EL (cell line): Measurements from ENCODE around the gene RALGAPB.
"Not testable (repeated sequence)": the region's sequence is repeated elsewhere in the genome, so short reads cannot be mapped to it uniquely, and the experiment has no call there.

ENCODE experiments used
- DNase-seq: peaks from one replicate; pipeline ENCODE4 v3.0.0-alpha.2; 2016

The RALGAPB gene

DNA sequence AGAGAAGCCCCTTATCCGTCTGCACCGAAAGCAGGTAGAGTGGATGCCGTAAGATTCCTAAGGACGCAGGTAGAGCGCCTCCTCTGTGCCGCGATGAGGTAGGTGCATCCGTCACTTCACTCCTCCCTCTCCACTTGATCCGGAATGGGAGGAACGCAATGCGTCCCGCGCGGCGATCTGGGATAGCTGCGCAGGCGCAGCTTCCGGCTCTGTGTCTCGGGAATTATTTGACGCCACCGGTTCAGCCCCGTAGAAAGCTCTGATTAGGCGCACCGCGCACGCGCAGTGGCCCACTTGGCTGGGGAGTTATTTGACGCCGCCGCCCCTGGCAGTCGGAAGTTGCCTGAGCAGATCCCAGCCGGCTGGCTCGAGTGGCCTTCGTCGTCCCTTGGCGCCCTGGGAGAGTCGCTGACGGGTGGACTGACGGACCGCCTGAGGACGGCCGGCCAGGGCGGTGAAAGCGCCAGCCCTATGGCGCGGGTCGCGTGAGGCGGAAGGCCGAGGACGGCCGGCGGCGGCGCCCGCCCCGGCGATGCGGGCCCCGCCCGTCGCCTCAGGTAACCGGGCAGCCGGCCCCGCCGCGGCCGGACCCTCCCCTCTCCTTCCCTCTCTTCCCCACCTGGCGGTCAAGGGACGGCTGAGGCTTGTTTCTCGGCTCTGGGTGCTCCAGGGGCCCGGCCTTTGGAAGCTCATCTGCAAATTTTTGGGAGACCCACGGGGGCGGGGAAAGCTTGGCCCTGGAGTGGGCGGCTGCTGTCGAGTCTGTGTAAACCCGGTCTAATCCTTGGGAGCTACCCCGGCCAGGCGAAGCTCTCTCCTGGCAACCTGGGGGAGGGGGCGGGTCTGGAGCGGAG lies at the start of gene RALGAPB:
RALGAPB (plus strand) TSS at position 331 of the 854 bp plus-strand sequence. CDS start 15,590 bp downstream, outside the sequence.
- DNase-seq, result peak; percentile 98

DNA sequence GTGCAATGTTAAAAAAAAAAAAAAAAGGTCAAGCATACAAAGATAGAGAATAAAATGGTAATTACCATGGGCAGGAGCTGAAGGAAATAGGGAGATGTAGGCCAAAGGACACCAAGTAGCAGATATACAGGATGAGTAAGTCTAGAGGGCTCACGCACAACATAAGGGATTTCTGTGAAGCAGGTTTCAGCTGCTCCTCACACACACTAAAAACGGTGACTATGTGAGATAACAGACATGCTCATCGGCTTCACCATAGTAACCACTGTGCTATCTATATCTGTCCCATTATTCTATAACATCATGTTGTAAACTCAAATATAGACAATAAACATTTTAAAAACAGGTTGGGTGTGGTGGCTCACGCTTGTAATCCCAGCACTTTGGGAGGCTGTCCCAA lies 49.1 kb upstream of the RALGAPB start:
- no peak for DNase-seq

DNA sequence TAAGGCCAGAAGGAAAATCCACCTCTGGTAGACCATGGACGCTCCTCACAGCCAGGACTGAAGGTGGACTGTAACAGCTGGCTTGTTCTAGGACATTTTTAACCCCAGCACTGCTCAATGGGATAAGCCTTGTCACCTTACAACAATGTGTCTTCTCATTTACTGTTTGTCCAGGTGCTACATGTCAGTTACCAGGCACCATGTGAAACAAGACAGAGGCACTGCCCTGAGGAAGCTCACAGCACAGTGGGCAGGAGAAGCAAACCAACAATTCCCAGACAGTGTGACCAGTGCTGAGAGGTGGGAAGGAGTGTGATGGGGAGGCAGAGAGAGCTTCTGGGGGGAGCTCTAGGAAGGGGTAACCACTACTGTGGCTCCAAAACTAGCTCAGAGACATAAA lies 48.2 kb upstream of the RALGAPB start:
- no peak for DNase-seq

DNA sequence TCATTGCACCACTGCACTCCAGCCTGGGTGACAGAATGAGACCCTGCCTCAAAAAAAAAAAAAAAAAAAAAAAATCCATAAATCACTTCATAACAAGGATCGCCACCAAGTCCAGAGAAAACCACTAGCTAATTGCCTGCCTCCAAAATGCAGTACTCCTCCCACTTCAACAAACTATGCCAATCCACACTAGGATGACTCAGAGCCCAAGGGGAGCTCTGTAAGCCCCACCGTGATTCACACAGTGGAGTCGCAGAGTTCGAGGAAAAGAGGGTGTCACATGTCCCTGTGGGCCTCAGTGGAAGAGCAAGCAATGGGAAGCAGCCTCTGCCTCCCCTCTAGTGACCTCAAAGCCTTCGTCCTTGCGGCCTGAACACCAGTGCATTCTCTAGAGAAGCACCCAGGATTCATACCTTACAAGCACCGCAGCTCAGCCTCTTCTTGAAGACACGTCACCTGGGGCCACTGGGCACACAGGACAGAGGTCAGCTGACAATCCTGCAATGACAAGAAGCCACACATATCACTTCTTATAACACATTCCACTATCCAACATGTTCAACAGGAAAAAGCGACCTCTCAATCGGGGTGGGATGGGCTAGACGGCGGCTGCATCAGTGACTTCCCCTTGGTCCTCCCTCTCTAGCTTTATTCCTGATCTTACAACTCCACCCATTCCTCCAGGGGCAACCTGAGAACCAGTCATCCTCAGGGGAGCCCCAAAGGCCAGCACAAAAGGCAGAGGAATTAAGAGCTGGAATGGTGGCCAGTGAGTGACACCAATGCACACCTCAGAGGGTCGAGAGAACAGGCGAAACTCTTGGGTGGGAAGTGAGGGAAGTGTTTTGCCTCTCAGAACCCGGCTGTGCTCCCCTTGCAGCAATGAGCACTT lies 46.4 kb upstream of the RALGAPB start:
- peak; percentile 96 for DNase-seq

DNA sequence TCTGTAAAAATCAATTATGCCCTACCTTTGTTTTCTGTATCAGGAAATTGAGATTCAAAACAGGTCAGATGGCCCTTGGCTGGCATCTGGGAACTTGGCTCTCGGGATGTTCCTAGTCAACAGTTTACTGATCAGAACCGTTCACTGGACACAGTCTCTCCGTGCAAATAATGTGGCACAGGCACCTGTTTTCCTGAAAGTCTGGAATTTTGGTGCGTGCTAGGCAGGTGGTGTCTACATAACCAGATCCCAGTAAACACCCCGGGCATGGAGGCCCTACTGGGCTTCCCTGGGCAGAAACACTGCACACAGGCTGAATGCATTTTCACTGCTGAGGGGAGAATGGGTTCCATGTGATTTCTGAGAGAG lies 45.0 kb upstream of the RALGAPB start:
- no peak for DNase-seq

DNA sequence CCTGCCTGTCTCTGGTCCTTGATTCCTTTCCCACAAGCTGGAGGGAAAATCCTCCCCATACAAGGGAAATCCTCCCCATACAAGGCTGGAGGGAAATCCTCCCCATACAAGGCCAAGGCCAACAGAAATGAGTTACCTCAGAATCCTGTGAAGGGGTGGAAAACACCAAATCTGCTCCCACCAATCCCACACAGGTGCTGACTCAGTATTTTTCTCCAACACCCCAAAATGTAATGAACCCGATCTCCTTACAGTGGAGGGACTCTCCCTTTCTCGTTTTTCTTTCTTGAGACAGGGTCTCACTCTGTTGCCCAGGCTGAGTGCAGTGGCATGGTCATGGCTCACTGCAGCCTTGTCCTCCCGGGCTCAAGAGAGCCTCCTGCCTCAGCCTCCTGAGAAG lies 43.8 kb upstream of the RALGAPB start:
- DNase-seq, result no peak

DNA sequence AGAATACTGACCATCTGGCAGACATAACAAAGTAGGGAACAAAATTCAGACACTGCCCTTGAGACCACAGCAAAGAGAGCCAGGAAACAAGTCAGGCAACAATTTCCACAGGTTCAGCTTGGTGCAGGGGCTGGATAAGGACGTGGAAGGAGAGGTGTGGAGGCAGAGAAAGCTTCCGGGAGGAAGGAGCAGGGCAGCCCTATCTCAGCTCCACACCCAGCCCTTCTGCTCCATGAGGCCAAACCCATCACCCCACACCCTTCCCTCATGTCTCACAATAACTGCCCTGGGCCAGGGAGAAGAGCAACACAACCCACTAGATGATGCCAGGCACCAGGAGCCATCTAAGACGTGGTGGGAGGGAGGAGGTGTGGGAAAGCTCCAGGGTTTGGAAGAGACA lies 43.3 kb upstream of the RALGAPB start:
- no peak for DNase-seq

DNA sequence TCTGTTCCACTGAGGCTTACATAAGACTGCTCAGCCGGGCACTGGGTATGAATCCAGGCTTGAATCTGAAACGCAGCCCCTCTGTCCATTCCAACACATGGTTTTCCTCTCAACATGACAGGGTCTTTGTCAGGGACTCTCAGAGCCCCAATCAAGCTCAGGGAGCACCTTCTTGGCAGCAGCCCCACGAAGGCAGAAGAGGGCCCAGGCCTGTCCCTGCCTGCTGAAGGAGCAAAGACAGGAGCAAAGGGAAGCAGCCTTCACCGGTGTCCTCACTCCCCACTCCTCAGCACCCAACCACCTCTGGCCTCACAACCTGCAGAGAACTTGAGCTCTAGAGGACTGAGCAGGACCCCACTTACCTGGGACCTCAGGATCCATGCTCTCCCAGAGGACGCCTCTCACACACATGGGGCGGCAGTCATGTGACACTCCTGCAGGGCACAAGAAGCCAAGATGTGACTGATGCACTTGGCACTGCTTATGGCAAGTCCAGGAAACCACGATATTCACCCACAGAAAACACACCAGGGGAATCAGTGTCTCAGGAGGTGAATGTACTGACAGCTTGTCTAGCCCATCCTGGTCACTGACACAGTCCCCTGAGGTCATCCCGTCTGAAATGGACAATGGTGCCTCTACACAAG lies 41.8 kb upstream of the RALGAPB start:
- DNase-seq, result no peak

DNA sequence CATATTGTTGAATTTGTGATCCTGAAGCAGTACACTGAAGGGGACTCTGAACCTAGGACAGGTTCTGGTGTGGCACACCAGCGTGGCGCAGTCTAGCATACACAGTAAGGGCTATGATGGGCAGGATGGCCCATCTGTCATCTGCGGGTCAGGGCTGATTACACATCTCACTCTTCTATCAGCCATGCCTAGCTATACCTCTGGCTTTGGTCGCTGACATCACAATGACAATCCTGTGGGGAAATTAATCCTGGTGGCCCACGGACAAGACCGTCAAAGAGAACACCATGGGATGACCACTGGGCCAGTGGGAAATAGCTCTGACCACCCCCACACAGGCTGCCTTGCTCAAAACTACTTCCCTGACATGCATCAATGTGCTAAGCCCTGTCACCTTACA lies 40.4 kb upstream of the RALGAPB start:
- no peak for DNase-seq

DNA sequence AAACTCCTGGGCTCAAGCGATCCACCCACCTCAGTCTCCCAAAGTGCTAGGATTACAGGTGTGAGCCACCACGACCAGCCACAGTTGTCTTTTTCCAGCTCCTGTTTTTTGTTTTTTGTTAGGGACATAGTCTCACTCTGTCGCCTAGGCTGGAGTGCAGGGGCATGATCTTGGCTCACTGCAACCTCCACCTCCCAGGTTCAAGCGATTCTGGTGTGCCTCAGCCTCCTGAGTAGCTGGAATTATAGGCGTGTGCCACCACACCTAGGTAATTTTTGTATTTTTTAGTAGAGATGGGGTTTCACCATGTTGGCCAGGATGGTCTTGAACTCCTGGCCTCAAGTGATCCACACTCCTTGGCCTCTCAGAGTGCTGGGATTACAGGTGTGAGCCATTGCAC lies 39.8 kb upstream of the RALGAPB start:
- not testable (repeated sequence) for DNase-seq

DNA sequence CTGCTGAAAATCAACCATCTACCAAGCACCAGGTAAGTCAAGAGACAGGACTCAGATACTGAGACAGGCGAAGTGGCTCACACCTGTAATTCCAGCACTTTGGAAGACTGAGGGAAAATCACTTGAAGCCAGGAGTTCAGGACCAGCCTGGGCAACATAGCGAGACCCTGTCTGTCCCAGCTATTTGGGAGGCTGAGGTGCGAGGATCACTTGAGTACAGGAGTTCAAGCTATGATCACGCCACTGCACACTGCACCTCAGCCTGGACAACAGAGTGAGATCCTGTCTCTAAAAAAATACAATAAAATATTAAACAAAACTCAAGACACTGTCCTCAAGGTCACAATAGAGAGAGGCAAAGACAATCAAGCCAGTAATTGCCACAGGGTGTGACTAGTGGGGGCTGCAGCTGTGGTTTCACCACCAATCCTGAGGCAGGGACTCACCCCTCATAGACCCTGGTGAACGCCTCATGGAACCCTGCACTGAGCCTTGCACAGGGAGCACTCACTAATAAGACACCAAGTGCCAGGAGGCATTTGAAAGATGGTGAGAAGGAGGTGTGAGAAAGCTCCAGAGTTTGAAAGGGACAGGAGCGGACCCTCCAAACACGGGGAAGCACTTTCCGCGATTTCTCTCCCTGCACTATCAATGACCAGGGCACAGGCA lies 39.2 kb upstream of the RALGAPB start:
- DNase-seq, result no peak

DNA sequence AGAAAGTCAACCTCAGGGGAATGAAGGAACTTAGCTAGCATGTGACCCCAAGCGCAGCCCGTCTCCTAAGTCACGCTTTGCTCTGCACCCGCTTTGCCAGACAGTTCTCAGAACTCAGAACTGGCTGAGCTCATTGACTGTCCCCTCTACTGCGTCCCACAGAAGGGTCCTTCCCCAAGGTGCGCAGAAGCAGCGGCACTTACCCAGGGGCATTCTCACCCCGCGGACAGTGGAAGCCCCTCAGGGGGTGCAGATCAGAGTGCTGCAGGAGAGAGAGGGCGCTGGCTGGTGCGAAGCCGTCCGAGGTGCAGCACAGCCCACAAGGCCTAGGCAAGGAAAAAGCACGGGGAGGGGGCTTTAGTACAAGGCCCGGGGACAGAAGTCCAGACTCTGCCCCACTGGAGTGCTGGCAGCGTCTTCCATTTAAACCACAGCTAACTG lies 38.3 kb upstream of the RALGAPB start:
- DNase-seq, result peak; percentile 26

DNA sequence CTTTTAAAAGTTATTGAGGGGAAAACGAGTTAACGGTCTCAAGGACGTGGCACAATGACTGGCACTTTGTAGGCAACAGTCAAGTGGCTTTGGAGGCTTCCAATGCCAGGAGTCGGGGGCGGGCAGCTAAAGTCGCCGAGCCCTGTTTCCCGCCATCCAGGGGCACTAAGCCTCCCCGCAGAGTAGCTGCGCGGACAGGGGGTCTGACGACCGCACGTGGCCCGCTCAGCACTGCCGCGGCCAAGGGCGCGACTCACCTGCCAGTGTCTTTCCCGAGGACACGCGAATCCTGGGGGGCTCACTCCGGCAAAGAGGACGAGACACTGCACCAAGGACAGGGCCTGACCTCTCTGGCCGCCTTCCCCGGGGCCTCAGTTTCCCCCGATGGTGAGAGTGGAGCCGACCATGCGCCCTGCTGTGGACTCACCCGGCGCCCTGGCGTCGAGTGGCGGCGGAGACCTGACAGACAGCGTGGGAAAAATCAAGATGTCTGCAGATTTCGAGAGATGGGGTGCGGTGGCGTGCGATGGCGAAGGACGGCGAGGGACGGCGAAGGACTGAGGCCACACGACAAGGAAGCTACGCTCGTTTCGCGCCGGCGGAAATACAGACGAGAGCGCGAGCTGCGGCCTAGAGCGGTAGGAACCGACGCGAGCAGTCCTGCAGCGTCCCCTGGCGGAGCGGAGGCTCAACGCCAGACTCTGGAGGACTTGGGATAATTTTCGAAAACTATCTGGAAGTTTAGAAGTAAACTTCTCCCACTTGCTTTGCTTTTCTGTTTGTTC lies 37.7 kb upstream of the RALGAPB start, which contains the start of gene SNHG17:
SNHG17 (minus strand) TSS at position 559 of the 785 bp plus-strand sequence.
- peak; percentile 91 for DNase-seq

DNA sequence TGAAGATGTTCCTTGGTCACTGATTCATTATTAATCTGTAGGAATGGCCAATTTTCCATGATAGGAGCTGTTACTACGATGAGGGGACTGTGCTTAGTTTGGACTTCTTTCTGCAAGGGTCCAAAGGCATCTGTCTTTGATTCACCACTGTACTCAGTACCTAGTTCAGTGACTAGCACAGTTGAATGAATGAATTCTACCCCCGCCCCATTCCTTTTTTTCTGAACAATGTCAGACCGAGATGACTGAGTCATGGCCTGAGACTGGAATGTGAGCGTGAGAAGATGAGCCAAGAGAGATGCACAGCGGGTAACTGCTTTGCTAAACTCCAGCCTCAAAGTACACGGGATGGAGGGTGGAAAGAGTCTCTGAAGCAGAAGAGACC lies 37.1 kb upstream of the RALGAPB start:
- DNase-seq, result peak; percentile 90

DNA sequence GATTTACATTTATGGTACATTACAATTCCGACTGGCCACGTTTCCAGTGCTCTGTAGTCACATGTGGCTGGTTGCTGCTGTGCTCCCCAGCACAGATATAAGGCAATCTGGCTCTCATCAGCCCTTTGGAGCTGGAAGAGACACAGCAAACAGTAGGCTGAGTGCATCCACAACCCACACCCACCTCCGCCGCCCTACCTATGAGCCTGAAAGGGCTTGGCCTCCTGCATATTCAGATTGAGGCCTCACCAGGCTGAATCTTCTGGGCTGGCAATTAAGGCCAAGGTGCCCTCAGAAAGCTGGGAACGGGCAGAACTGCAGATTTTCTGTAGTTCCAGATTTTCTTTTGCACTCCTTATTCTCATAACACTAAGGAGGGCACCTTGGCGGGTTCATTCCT lies 34.8 kb upstream of the RALGAPB start:
- DNase-seq, result no peak

DNA sequence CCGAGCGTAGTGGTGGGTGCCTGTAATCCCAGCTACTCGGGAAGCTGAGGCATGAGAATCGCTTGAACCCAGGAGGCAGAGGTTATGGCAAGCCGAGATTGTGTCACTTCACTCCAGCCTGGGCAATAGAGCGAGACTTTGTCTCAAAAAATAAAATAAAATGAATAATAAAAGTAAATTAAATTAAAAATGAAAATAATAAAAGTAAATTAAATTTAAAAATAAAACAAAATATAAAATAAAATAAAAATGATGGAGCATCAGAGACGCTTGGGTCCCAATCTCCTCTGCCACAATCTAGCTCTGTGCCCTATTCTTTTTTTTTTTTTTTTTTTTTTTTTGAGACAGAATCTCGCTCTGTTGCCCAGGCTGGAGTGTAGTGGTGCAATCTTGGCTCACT lies 31.5 kb upstream of the RALGAPB start:
- DNase-seq, result not testable (repeated sequence)

DNA sequence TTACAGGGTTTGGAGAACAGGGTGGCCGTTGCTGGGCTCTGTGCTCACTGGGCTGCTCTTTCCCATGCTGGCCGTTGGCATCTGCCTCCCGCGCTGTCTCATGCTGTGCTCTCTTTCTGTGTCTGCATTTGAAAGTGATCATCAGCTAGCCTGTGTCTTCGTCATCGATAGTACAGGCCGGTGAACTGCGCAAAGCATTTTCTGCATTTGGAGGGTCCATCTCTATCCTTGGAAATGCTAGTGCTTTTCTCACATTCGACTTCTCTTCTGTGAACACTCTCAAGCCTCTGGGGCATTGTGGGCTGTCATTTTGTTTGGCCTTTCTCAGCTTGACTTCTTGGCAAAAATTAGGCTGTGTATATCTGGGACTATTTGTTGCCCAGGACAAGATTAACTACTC lies 30.7 kb upstream of the RALGAPB start:
- no peak for DNase-seq

DNA sequence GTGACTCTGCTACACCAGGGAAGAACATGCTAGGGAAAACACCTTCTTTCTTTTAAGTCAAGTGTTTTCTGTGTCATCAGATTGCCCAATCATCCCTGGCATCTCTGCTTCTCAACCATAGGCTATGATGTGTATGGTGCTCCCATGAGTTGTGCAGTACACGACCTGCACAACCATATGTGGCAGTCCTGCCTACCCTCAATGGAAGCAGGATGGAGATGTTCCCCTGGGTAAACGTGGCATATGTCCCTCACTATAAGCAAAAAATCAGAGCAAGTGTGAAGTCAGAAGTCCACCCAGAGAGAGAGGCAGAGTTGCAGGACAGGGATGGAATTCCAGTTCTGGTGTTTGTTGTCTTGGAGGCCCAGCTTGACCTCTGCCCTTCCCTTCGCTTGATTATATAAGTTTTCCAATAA lies 27.3 kb upstream of the RALGAPB start:
- DNase-seq, result no peak

DNA sequence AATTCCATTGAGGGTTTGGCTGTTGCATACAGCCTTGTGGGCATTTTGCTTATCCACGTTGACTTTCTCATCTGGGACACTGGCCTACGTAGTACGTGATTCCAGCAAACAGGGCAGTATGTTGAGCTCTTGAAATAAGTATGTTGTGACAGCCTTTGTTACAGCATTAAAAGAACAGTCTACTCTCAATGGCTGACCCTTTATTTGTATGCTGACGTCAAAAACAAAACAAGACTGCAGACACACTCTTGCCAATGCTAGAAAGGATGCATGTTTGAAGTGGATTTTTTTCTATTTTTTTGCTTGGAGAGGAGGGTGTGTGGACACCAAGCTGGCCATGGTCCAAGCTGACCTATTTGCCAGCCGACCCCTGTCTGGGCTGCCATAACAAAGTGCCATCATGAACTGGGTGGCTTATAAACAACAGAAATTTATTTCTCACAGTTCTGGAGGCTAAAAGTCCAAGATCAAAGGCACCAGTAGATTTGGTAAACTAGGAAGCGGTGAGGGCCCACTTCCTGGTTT lies 26.7 kb upstream of the RALGAPB start:
- no peak for DNase-seq

DNA sequence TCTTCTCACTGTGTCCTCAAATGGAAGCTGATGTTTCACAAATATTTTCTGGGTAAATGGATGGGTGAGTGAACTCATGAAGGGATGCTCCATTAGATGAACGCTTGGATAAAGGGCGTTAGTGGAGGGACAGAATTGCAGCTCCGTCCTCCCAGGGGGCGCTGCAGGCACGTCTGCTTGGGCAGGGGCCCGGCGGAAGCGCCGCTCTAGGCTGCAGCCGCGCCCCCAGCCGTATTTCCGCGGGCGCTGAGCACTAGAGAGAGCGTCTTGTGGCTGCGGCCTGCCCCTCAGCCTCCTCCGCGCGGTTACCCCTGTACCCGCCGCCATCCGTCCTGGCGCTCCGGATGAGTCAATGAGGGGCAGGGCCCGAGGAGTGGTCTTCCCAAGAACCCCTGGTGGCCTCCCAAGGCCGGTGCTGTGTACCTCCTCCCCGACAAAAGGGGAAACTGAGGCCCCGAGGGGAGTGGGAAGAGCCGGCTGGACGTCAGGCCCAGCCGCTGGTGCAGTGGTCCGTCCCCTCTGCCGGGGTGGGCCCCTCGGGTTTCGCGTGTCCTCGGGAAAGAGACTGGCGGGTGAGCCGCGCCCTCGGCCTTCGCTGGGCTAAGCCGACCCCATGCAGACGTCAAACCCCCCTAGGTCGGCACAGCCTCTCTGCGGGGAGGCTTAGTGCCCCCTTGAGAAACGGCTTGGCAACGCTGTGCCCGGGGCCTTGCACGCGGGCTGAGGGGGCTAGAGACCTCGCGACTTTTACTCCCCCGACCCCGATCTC lies 26.0 kb upstream of the RALGAPB start:
- DNase-seq, result peak; percentile 91

DNA sequence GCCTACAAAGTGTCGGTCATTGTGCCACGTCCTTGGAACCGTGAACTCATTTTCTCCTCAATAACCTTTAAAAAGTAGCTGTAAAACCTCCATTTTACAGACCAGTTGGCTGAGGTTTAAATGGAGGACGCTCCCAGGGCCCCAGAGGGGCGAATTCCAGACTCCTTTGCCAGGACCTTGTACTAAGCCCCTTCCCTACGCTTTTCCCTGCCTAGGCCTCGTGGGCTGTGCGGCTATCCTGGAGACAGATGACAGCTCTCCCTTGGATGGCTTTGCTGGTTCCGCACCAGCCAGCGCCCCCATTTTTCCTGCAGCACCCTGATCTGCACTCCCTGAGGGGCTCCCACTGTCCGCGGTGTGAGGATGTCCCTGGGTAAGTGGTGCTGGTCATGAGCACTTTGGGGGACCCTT lies 25.4 kb upstream of the RALGAPB start:
- no peak for DNase-seq
